GM21723 (cell line): ENCODE measurements around the gene JMJD8.

Experiments used
- ATAC-seq: cut with Tn5 transposase; IDR thresholded peaks from one replicate; pipeline ENCODE4 v1.9.1; 2021; ENCODE audit warnings: mild to moderate bottlenecking, moderate library complexity; ENCODE audit not compliant: unreplicated experiment

The JMJD8 gene, protein sequence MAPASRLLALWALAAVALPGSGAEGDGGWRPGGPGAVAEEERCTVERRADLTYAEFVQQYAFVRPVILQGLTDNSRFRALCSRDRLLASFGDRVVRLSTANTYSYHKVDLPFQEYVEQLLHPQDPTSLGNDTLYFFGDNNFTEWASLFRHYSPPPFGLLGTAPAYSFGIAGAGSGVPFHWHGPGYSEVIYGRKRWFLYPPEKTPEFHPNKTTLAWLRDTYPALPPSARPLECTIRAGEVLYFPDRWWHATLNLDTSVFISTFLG

DNA sequence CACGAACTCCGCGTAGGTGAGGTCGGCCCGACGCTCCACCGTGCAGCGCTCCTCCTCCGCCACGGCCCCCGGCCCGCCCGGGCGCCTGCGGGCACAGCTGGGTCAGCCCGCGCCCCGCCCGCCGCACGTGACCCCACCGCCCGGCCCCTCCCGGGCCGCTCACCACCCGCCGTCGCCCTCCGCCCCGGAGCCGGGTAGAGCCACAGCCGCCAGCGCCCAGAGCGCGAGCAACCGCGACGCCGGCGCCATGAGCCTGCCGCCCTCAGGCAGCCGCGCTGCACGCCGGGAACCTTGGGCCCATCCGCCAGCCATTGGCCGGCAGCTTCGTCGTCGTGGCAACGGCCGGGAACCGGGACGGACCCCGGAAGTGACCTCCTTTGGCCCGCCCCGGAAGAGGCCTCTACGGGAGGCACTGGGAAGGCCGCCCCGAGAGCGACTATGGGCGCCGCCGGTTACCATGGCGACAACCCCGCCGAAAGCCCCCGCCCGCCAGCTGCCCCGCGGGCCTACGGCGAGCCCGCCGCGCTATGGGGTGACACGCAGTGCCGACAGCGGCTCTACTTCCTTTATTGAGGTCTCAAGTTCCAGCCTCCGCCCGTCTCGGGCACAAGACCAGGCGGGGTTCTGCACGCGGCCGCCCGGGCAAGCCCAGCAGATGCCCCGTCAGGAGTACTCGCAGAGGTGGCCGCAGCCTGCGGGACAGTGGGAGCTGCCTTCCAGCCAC is at the start of gene JMJD8:
Gene JMJD8 (minus strand): TSS at position 264 of the 724 bp plus-strand sequence. CDS start 15 bp downstream, at position 249.
- peak; percentile 59 for ATAC-seq

DNA sequence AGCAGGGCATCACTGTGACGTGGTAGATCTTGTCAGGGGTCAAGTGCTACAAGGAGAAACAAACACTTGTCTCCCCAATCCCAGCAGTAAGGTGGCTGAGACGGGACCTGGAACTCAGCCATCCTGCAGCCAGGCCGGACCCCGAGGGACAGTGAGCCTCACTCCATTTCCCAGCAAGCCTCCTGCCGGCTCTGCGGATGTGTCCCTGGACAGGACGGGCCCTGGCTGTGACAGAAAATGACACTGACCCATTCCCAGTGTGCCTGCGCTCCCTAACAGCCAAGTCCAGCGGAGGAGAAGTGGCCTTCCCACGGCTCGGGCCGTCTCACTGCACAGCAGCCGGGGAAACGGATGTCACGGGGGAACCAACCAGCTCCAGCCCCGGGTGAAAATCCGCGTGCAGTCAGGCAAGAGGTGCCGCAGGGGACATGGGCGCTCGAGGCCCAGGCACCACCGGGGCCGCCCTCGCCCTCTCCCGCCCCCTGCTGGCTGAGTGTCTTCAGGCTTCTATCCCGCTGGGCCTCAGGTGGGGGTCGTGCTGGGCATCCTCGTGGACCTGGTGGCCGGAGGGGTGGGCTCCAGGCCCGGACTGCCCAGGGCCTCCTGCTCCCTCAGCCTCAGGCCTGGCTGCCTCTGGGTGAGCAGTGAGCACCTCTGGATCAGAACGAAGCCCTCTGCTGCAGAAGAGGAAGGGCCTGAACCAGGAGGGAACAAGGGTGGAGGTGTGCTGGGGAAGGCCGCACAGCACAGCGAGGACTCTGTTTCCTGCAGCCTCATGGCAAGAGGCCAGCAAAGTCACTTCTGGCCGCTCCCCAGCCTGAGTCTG is 49.5 kb upstream of the JMJD8 start:
- no peak for ATAC-seq

DNA sequence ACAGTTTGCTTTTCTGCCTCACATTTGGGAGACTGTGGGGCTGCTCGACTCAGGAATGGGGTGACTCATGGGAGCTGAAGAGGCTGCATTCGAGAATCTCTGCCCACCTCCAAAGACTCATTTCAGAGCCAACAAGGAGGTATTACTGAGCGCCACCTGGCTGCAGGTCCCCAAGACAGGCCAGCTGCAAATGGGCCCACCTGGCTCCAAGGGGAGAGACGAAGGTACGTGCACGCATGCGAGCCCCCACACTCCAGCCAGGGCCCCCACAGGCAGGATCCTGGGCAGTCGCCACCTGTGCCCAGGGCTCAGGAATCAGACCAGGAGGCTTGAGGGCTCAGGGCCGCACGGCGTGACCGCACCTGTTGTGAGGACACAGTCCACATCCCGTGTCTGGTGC is 48.8 kb upstream of the JMJD8 start:
- ATAC-seq, result no peak

DNA sequence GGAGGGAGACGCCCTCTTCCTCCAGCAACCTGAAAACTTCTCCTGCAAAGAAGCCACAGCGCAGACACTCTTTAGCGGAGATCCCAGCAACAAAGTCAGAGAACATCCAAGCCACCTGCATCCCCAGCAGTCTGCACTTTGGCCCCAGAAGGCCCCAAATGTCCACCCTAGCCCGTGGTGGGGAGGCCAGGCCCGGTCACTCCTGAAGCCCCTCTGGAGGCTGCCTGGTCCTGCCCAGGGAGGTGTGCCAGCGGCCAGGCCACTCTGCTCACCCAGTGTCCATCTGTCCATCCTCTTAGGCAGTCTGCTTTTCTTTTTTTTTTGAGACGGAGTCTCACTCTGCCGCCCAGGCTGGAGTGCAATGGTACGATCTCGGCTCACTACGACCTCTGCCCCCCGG is 48.2 kb upstream of the JMJD8 start:
- no peak for ATAC-seq

DNA sequence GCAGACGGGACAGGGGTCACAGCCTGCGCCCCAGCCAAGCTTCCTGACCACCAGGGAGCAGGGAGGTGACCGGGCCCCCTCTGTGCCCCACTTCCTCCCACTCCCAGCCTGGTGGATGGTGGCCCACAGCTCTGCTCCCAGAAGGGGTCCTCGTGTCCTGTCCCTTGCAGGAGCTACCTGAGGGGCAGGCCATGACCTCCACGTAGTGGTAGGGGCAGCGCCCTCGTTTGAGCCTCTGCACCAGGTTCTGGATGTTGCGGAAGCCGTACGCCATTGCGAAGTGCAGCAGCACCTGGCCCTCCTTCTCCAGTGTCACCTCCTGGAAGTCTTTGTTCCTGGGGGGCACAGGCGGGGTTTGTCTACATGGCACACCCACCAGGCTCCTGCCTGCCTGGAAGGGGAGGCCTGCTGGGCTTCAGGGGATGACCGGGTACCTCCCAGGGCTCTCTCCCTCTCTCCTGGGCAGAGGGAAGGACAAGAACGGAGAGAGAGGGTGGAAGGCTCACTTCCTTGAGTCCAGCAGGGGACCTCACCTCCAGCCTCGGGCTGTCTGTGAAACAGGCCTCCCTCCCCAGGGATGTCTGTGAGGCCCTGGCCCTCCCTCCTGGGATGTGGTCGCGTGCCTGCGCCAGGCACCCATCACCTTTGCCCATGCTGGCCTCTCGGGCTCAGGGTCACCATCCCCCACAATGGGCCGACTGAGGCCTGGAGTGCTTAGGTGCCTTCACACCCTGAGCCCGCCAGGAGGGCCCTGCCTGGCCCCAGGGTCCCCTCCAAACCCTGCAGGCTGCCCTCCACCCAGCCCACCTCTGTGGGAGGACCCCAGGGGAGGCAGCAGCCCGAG is 46.8 kb upstream of the JMJD8 start:
- no peak for ATAC-seq

DNA sequence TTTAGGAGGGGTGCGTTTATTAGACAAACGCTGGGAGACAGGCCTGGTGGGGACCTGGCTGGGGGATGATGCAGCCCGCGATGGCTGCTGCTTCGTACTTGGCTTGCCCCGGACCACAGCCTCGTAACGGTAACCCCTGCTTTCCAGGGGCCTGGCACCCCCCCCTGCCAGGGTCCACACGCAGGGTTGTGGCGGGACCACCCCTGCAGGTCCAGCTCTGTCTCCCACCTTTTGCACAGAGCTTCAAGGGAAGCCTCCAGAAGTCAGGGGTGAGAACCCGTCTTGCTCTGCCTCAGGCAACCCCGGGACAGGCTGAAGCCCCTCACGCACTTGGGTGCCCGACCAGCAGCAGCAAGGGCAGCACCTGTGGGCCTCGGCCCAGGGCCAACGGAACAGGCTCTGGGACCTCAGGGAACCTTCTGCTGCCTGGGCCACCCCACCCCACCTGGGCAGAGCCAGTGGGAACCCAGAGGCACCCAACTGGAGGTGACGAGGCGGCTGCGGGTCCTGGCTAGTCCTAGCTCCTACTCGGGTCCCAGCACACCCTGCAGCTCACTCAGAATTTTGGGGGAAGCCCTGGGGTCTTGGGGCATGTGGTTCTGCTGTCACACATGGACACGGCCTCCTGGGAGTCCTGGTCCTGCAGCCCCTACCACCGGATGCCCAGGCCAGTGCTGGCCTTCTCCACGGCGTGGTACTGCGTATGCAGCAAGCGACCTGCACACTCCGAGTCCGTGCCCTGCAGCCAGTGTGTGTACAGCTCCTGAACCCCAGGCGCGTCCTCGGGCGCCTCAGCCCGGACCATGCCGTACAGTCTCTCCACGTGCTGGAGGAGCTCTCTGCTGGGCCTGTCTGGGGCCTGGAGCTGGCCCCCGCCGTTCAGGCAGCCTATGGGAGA is 45.9 kb upstream of the JMJD8 start:
- no peak for ATAC-seq

DNA sequence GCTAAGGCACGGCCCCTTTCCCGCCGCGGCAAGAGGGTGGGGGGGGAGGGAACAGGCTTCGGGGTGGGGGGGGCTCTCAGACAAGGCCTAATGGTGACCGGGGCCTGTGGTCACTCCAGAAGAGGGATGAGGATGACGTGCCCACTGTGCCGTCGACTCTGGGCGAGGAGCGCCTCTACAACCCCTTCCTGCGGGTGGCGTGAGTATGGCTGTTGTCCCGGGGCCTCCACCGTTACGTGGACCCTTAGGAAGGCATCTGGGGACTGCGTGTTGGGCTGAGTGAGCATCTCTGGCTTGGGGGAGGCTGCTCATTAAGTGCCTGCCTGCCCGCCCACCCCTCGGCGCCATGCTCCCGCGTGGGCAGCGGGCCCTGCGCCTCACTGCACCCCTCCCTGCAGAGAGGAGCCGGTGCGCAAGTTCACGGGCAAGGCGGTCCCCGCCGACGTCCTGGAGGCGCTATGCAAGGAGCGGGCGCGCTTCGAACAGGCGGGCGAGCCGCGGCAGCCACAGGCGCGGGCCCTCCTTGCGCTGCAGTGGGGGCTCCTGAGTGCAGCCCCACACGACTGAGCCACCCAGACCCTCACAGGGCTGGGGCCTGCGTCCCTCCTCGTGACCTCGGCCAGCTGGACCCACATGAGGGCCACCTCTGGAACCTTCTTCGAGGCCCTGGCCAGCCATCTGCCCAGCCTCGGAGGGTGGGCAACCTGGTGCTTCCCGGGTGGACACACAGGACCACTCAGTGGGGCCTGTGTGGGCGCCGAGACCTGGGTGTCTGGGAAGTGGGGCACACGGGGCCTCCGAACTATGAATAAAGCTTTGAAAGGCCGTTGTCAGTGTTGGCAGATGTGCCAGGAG is 45.0 kb upstream of the JMJD8 start:
- no peak for ATAC-seq

DNA sequence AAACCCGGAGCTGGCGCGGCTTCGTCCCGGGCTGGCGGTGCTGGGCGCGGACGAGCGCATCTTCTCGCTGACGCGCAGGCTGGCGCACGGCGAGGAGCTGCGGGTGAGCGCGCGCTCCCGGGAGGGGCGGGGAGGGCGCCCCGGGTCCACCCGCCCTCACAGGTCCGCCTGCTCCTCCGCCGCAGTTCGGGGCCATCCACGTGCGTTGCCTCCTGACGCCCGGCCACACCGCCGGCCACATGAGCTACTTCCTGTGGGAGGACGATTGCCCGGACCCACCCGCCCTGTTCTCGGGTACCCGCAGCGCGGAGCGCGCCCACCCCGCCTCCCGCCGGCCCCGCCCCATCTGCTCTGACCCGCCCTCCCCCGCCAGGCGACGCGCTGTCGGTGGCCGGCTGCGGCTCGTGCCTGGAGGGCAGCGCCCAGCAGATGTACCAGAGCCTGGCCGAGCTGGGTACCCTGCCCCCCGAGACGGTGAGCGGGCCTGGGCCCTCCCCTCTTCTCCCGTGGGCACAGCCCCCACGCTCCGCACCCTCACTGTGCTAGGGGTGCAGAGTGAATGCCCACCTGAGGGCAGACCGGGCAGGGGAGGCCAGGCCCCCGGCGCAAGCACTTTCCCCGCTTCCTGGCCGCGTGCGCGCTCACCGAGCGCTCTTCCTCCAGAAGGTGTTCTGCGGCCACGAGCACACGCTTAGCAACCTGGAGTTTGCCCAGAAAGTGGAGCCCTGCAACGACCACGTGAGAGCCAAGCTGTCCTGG is 44.2 kb upstream of the JMJD8 start:
- ATAC-seq, result no peak

DNA sequence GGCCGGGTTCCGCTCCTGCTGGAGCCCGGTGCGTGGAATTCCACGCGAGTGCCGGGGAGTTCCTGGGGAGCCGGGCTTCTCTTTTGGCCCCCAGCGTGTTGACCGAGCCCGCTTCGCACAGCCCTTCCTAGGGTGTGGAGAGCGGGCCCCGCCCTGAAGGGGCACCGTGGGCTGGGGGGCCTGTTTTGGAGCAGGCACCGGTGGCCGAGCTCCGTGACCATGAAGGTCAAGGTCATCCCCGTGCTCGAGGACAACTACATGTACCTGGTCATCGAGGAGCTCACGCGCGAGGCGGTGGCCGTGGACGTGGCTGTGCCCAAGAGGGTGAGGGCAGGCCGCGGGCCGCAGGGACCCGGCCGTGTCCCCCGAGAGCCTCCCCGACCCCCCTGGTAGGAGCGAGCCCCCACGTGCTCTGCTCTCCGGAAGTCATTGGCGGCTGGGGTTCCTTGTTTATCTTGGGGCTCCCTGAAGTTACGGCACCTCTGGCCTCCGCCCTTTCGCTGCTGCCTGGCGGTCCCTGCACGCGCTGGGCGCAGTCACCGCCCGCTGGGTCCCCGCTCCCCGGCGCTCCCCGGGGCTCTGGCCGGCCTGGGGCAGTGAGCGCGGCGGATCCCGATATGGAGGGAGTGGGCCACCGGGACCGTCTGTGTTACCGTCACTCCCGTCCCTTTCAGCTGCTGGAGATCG is 43.3 kb upstream of the JMJD8 start:
- ATAC-seq, result no peak

DNA sequence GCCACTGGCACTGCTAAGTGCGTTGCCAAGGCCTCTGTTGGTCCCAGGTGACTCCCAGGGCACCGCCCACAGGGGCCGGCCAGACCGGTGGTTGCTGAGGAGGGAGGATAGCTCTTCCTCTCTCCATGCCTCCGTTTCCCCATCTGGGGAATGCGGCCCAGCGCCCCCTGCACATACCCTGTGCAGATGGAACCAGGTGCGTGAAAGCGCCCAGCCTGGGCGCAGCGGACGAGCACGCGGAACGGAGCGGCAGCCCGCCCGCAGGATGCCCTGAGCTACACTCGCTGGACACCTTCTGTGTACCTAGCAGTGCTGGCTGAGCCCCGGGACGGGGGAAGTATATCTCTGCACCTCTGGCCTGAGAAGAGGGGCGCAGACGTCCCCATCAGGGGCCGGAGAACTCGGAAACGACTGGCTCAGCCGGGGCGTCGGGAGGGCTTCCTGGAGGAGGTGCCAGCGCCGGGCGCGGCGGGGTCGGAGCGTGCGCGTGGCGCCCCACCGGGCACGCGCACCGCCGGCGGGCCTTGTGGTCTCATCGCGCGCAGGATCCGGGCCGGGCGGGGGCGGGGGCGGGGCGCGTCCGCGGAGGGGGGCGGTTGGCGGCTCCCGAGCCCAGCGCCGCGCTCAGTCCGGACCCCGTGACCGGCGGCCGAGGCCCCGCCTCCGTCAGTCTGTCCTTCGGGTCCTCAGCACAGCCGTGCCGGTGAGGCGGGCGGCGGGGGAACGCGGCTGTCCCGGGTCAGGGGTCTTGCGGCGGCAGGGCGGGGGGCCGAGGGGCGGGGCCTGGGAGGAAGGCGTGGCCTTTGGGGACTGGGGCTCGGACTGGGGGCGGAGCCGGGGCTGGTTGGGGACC is 42.5 kb upstream of the JMJD8 start, which contains the start of the genes CCDC78 and HAGHL:
Gene CCDC78 (minus strand): TSS at position 6 of the 853 bp plus-strand sequence. CDS start 76 bp downstream, outside the sequence.
Gene HAGHL (plus strand): TSS at position 669 of the 853 bp plus-strand sequence. CDS start 404 bp downstream, outside the sequence.
- ATAC-seq, result no peak

DNA sequence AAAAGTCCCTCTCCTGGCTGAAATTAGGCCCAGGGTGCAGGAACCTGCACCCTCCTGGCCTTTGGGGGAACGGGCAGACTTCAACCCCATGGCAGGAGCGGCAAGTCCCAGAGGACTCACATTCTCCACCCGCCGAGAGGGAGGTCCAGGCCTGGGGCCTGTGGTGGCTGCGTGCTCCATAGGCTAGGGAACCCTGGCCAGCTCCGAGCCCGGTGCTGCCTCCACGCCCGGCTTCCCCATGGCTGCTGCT is 42.0 kb upstream of the JMJD8 start:
- ATAC-seq, result no peak

DNA sequence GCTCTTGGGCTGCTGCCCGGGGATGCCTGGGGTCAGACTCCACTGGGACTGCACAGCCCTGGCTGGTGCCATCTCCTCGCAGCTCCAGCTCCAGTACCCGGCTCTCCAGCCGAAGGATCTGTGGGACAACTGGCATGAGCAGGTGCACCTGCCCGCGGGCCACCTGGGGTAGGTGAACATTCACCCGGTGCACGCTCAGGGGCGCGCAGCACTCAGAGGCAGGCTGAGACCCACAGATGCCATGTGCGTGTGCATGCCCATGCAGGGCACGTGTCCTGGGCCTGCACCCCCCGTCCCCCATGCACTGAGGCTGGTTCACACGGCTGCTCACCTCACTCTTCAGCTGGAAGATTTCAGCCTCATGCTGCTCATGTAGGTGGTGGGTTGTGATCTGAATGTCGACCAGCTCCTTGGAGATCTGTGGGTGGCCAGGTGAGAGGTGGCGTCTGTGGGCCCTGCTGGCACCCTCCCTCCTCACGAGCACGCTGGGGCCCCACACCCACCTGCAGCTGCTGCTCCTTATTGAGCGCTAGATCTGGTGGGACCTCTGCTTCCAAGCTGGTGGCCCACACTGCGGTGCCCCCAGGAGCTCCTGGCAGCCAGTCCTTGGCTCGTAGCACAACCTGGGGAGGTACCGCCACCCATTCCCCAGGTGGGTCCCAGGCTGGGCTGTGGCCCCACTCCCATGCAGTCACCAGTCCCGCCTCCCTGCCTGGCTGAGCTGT is 41.5 kb upstream of the JMJD8 start:
- ATAC-seq, result no peak

DNA sequence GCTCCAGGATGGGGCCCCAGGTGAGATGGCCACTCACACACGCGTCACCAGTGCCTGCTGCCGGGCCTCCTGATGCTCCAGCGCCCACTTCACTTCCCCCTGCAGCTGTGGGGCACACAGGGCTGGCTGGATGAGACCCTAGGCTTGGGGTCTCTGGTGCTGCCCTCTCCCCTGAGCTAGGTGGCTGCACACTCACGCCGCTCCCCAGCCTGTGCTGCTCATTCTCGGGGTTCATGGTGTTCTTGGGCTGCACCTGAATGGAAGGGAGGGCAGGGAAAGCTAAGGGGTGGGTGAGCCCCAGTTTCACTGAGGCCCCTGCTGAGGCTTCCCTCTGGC is 40.9 kb upstream of the JMJD8 start:
- no peak for ATAC-seq

DNA sequence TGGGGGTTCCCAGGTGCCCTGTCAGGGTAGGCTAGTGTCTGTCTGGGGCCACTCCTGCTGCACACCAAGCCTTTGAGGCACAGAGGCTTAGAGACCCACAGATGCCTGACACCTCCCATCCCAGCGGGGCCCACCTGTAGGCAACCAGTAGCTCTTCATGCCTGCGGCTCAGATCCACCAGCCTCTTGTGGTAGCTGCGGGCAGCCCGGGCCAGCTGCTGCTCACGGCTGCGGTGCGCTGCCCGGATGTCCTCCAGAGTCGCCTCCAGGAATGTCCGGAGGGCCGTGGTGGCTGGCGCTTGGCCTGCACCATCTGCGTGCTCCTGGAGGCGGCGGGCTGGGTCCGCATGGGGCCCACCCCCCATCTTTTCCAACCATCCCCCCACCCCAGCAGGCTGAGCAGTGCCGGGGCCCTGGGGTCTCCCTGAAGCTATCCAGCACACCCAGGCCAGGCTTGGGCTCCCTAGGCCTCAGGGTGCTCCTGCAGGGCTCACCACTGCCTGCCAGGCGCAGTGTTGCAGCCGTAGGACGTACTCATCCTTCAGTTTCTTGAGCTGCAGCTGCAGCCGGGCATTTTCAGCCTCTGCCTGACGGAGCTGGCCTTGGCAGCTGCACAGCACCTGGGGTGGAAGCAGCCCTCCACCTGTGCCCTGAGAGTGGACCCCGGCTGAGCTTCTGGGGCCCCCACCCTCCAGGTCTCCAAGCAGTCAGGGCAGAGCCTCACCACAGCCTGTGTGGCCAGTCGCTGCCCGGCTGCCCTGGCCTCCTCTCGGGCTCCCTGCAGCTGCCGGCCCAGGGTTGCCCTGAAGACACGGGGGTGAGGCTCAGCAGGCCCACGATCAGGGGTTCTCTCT is 40.3 kb upstream of the JMJD8 start:
- no peak for ATAC-seq

DNA sequence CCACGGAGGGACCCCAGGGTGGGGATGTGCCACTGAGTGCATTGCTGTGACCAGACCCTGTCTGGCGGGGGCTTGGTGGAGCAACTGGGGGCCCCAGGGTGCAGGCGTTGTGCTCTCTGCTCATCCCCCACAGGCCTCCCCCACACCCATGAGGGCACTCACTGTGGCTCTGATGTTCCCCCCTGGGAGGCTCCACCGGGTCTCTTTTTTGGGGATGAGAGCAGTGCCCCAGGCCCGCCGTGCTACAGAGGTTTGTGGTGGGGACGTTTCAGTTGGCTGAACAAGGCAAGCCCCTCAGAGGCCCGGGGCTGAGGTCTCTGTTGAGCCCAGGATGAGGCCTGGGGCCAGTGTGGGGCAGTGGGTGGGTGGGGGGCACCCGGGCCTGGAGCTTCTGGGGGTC is 39.6 kb upstream of the JMJD8 start:
- no peak for ATAC-seq
